IPS-15b (cell line): Measurements from ENCODE around the gene PABPC1L.
"Not testable (repeated sequence)": the region's sequence is repeated elsewhere in the genome, so short reads cannot be mapped to it uniquely, and the experiment has no call there.

Source experiments
- H3K27me3 ChIP-seq: one replicate; pipeline ENCODE4 v1.6.1; 2013; ENCODE audit warnings: low read length; ENCODE audit not compliant: control insufficient read depth, insufficient read depth
- H3K36me3 ChIP-seq: one replicate; pipeline ENCODE4 v1.6.1; 2013; ENCODE audit warnings: low read length; ENCODE audit not compliant: control insufficient read depth, insufficient read depth
- H3K4me1 ChIP-seq: one replicate; pipeline ENCODE4 v1.6.1; 2013; ENCODE audit warnings: mild to moderate bottlenecking, low read length; ENCODE audit not compliant: control insufficient read depth, insufficient read depth
- H3K4me3 ChIP-seq: one replicate; pipeline ENCODE4 v1.5.1; 2013; ENCODE audit warnings: low read depth, low read length
- H3K9ac ChIP-seq: one replicate; pipeline ENCODE4 v1.6.1; 2013; ENCODE audit warnings: low read depth, mild to moderate bottlenecking, low read length
- H3K9me3 ChIP-seq: one replicate; pipeline ENCODE4 v1.6.1; 2013; ENCODE audit warnings: mild to moderate bottlenecking, low read length; ENCODE audit not compliant: control insufficient read depth, insufficient read depth

The PABPC1L gene

DNA sequence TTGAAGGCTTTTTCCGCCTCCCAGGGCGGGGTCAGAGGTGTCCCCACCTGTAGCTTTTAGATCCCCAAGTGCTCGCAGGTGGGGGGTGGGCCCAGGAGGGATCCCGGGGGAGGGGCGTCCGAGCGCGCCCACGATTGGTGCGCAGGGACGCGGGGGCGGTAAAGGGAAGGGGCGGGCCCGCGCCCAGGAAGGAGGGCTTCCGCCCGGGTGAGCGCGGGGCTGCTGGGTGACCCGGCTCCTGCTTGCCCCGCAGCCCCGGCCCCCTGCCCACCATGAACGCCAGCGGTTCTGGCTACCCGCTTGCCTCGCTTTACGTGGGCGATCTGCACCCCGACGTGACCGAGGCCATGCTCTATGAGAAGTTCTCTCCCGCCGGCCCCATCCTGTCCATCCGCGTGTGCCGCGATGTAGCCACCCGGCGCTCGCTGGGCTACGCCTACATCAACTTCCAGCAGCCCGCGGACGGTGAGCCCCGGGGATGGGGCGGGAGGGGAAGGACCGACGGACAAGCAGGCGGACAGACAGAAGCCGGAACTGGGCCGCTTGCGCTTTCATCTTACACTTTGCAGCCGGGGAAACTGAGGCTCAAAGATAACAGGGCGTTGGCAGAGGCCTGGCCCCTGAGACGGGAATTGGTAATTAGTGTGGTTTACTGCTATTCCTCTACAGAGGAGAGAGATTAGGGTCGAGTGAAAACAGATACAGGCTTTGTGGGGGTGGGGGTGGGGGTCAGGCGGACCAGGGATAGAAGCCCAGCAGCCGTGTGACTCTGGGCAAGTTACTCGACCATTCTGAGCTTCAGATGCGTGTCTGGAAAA is at the start of gene PABPC1L:
Gene PABPC1L, plus strand, starts transcription at position 189 of the 818 bp plus-strand sequence. Its CDS starts 84 bp downstream, at position 273.
- Histone ChIP-seq H3K9ac (peak within 1 kb of the TSS; percentile 77), H3K27me3 (no peaks in the 10 kb centered on the region), H3K36me3 (peaks cover 7% of the 10 kb centered on the region), H3K4me1 (peaks cover 12% of the 10 kb centered on the region), H3K9me3 (no peaks in the 10 kb centered on the region), H3K4me3 (peak within 1 kb of the TSS; percentile 75)

DNA sequence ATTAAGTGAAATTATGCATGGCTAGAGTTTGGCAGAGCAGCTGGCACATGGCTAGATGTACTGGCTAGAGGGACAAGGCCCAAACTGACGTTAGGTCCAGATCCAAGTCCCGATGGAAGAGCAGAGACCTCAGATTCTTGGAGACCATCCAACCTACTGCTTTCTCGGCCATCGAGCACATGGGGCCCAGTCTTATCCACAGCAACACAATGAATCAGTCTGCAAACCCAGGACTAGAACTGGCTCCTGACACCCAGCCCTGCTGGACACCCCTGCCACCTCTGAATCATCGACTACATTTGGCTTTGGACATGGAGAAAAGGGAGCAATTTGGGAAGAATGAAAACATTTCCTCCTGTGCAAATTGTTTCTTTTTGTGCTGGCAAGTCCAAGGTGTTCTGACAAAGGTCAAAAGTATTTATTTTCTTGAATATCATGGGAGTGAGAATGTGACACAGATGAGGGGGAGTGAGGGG is 48.3 kb upstream of the PABPC1L start:
- no peaks in the 10 kb centered on the region for H3K27me3 ChIP-seq
- no peaks in the 10 kb centered on the region for H3K36me3 ChIP-seq
- H3K4me1 ChIP-seq = no peaks in the 10 kb centered on the region
- H3K9ac ChIP-seq = no peak overlapping the region
- H3K9me3 ChIP-seq = no peaks in the 10 kb centered on the region
- no peak overlapping the region for H3K4me3 ChIP-seq

DNA sequence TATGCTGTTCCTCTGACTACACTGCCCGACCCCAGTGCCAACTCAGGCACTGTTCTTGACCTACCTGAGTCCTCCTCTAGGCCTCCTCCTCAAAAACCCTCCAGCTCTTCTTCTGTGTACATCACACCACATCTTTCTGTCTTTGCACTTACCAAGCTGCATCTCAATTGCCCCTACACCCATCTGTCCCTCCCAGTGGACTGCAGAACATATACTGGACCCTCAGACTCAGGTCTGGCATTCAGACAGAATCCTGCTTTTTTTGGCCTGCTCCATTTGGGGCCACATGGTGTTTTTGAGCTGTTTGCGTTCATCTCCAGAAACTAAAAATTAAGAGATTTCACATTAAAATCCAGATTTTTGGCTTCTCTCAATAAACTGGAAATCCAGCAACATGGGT is 47.6 kb upstream of the PABPC1L start:
- no peaks in the 10 kb centered on the region for H3K9me3 ChIP-seq
- no peak overlapping the region for H3K4me3 ChIP-seq
- H3K36me3 ChIP-seq = no peaks in the 10 kb centered on the region
- H3K4me1 ChIP-seq = no peaks in the 10 kb centered on the region
- no peaks in the 10 kb centered on the region for H3K27me3 ChIP-seq
- H3K9ac ChIP-seq = no peak overlapping the region

DNA sequence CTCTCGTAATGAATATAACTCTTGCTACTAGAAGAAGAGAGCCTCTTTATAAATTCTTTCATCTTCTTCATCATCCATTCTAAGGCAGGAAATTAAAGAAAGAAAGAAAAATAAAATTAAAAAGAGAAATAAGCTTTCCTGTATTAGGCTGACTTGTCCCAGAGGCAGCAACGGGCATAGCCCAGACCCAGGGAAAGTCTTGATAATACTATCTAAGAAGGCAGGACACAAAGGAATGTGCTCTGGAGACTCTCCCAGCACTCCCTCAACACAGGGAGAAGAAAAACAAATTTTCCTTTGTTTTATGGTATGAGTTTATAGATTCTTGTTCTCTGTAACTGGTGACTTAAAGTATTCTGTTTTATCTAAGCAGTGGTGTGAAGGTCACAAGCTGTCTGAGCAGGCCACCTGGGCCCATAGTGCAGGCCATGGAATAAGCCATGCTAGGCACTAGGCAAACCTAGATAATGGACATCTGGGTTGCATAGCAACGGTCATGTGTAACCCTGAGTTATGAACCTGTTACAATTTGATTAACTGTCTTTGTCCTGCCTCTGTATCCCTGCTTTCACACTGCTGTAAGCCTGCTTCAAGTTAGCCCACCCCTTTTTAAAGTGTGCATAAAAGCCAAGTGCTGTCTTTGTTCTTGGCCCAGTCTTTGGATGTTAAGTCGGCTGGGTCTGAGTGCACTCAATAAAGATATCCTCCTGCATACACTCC is 46.3 kb upstream of the PABPC1L start:
- H3K4me3 ChIP-seq, H3K9ac ChIP-seq: not testable (repeated sequence)

DNA sequence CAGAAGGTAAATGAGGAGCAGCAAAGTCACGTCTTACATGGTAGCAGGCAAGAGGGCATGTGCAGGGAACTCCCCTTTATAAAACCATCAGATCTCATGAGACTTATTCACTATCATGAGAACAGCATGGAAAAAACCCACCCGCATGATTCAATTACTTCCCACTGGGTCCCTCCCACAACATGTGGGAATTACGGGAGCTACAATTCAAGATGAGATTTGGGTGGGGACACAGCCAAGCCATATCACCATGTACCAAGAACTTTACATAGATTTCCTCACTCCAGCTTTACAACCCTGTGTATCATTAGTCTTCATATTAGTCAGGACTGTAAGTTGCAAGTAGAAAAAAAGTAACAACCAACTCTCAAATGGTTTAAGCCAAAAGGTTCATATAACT is 45.4 kb upstream of the PABPC1L start:
- not testable (repeated sequence) for H3K36me3 ChIP-seq, H3K27me3 ChIP-seq, H3K9ac ChIP-seq, H3K4me1 ChIP-seq, H3K4me3 ChIP-seq, H3K9me3 ChIP-seq

More for the DNA sequence above, 46.3 kb upstream of the PABPC1L start:
- H3K4me1 ChIP-seq, H3K9me3 ChIP-seq, H3K27me3 ChIP-seq, H3K36me3 ChIP-seq: not testable (repeated sequence)

DNA sequence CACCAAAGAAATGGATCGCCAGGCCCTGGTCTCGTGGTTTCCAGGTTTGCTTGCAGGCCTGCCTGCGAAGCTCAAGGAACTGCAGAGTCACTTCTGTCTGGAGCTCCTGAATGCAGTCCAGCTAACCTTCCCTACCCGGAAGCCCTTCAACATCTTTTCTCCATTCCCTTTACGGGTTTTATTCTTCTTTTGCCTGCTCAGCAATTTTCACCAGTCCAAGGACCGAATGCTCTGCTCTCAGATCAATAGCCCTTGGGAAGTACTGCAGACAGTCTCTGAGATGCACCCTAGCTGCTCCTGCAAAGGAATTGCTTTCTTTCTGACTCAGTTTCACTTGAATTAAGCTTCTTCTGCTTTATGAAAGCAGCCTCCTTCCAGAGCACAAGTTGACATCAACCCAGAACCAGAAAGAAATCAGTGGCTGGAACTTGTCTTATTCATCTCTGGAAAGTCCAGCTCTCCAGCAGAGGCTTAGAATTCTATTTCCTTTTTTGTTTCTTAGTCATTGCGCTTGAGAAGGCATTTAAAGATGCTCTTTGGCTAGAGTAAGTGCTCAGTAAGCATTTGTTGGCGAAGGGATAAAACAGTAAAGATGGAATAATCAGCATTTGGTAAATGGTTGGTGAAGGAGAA is 43.0 kb upstream of the PABPC1L start:
- H3K9me3 ChIP-seq = no peaks in the 10 kb centered on the region
- H3K27me3 ChIP-seq = peaks cover 4% of the 10 kb centered on the region
- H3K4me3 ChIP-seq = no peak overlapping the region
- no peak overlapping the region for H3K9ac ChIP-seq
- no peaks in the 10 kb centered on the region for H3K36me3 ChIP-seq
- no peaks in the 10 kb centered on the region for H3K4me1 ChIP-seq

DNA sequence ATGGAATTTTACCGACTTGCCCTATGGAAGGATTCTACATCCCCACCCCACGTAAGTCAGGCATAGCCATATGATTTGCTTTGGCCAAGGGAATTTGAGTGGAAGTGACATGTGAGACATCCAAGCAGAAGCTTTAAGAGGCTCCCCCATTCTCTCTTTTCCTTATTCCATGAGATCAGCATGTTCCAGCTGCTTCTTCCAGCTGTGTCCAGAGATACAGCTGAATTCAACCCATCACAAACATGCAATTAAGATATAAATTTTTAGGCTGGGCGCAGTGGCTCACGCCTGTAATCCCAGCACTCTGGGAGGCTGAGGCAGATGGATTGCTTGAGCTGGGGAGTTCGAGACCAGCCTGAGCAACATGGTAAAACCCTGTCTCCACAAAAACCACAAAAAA is 40.4 kb upstream of the PABPC1L start:
- Histone ChIP-seq H3K4me3 (no peak overlapping the region), H3K27me3 (peaks cover 4% of the 10 kb centered on the region), H3K4me1 (no peaks in the 10 kb centered on the region), H3K36me3 (no peaks in the 10 kb centered on the region), H3K9me3 (no peaks in the 10 kb centered on the region), H3K9ac (no peak overlapping the region)

DNA sequence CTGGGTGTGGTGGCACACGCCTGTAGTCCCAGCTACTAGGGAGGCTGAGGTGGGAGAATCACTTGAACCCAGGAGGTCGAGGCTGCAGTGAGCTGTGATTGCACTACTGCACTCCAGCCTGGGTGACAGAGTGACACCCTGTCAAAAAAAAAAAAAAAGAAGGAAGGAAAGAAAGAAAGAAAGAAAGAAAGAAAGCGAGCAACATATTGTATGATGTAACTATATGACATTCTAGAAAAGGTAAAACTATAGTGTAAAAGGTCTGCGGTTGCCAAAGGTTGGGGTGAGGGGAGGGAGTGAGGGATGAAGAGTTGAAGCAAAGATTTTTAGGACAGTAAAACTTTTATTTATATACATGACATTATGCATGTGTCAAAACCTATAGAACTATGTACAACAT is 27.5 kb upstream of the PABPC1L start:
- H3K9ac ChIP-seq, H3K4me3 ChIP-seq, H3K27me3 ChIP-seq, H3K36me3 ChIP-seq, H3K4me1 ChIP-seq, H3K9me3 ChIP-seq: not testable (repeated sequence)

DNA sequence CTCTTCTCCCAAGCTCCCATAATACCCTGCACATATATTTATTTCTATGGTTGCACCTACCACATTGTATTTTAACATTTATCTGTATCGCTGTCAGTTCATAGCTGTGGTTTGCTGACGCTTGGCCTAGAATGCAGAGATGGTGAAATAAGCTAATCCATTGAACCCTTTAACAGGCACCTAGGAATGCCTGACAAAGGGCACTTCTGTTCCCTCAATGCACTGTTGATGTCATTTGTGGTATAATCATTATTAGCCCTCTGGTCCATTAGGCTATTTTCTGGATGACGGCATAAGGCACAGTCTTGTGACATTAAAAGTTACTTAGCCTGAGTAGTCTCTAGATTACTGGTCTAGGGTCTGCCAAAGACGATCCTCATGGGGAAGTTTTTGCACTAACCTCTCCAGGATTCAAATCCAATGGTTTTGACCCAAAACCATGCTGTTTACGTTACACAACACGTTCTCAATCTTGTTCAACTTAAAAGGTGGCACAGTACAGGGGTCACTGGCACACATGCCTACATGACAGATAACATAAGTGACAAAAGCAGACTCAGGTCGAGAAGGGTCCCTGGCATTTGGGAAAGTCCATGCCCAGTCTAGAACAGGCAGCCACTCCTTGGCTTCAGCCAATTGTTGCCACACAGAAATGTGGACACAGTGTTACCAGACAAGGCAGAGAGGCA is 26.5 kb upstream of the PABPC1L start:
- no peak overlapping the region for H3K4me3 ChIP-seq
- H3K27me3 ChIP-seq = no peaks in the 10 kb centered on the region
- no peak overlapping the region for H3K9ac ChIP-seq
- no peaks in the 10 kb centered on the region for H3K9me3 ChIP-seq
- peaks cover 10% of the 10 kb centered on the region for H3K4me1 ChIP-seq
- no peaks in the 10 kb centered on the region for H3K36me3 ChIP-seq

DNA sequence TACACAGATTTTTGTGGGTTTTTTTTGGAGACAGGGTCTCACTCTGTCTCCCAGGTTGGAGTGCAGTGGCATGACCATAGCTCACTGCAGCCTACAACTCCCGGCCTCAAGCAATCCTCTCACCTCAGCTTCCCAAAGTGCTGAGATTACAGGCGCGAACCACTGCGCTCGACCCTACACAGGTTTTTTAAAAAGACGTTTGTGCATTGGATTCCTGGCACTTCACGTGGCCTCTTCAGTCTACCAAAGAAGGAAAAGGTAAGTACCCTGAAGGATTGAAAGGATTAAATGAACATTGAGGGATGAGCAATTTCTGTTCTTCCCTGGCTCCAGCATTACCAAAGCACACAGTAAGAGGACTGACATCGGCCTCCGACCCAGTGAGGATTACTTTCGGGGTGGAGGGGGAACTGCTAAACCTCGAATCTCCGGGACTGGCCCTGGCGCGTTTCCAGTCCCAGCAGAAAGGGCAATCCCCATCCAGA is 24.9 kb upstream of the PABPC1L start:
- peaks cover 16% of the 10 kb centered on the region for H3K4me1 ChIP-seq

More for the DNA sequence above, 24.9 kb upstream of the PABPC1L start:
- H3K27me3 ChIP-seq = no peaks in the 10 kb centered on the region
- H3K36me3 ChIP-seq = no peaks in the 10 kb centered on the region
- H3K9ac ChIP-seq = peak overlapping the region; percentile 71
- H3K9me3 ChIP-seq = no peaks in the 10 kb centered on the region
- H3K4me3 ChIP-seq = peak overlapping the region; percentile 69
